Measurements from ENCODE around the gene CASR.

DNA sequence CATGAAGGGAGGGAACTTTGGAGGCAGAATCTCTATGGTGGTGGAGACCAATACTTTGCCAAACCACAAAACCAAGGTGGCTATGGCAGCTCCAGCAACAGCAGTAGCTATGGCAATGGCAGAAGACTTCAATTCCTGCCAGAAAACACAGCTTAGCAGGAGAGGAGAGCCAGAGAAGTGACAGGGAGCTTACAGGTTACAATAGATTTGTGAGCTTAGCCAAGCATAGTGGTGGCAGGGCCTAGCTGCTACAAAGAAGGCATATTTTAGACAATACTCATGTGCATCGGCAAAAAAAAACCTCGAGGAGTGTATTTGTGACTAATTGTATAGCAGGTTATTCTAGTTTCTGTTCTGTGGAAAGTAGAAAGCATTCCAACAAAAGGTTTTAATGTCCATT, 135.2 kb downstream of the CASR start:
- TF ChIP-seq, protein P1, sequence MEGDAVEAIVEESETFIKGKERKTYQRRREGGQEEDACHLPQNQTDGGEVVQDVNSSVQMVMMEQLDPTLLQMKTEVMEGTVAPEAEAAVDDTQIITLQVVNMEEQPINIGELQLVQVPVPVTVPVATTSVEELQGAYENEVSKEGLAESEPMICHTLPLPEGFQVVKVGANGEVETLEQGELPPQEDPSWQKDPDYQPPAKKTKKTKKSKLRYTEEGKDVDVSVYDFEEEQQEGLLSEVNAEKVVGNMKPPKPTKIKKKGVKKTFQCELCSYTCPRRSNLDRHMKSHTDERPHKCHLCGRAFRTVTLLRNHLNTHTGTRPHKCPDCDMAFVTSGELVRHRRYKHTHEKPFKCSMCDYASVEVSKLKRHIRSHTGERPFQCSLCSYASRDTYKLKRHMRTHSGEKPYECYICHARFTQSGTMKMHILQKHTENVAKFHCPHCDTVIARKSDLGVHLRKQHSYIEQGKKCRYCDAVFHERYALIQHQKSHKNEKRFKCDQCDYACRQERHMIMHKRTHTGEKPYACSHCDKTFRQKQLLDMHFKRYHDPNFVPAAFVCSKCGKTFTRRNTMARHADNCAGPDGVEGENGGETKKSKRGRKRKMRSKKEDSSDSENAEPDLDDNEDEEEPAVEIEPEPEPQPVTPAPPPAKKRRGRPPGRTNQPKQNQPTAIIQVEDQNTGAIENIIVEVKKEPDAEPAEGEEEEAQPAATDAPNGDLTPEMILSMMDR (IDR thresholded peaks at IDR 0.05; ENCODE audit: insufficient read depth, low read length) = no peak
- no peak for TF ChIP-seq POLR2AphosphoS5 (IDR thresholded peaks at IDR 0.05; ENCODE audit: low read depth)
- TF ChIP-seq, protein P2, sequence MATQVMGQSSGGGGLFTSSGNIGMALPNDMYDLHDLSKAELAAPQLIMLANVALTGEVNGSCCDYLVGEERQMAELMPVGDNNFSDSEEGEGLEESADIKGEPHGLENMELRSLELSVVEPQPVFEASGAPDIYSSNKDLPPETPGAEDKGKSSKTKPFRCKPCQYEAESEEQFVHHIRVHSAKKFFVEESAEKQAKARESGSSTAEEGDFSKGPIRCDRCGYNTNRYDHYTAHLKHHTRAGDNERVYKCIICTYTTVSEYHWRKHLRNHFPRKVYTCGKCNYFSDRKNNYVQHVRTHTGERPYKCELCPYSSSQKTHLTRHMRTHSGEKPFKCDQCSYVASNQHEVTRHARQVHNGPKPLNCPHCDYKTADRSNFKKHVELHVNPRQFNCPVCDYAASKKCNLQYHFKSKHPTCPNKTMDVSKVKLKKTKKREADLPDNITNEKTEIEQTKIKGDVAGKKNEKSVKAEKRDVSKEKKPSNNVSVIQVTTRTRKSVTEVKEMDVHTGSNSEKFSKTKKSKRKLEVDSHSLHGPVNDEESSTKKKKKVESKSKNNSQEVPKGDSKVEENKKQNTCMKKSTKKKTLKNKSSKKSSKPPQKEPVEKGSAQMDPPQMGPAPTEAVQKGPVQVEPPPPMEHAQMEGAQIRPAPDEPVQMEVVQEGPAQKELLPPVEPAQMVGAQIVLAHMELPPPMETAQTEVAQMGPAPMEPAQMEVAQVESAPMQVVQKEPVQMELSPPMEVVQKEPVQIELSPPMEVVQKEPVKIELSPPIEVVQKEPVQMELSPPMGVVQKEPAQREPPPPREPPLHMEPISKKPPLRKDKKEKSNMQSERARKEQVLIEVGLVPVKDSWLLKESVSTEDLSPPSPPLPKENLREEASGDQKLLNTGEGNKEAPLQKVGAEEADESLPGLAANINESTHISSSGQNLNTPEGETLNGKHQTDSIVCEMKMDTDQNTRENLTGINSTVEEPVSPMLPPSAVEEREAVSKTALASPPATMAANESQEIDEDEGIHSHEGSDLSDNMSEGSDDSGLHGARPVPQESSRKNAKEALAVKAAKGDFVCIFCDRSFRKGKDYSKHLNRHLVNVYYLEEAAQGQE (IDR thresholded peaks at IDR 0.05; ENCODE audit: insufficient replicate concordance, low read depth) = no peak

Data from HL-60 (cell line).